Measurements from ENCODE around the gene WDR91.

DNA sequence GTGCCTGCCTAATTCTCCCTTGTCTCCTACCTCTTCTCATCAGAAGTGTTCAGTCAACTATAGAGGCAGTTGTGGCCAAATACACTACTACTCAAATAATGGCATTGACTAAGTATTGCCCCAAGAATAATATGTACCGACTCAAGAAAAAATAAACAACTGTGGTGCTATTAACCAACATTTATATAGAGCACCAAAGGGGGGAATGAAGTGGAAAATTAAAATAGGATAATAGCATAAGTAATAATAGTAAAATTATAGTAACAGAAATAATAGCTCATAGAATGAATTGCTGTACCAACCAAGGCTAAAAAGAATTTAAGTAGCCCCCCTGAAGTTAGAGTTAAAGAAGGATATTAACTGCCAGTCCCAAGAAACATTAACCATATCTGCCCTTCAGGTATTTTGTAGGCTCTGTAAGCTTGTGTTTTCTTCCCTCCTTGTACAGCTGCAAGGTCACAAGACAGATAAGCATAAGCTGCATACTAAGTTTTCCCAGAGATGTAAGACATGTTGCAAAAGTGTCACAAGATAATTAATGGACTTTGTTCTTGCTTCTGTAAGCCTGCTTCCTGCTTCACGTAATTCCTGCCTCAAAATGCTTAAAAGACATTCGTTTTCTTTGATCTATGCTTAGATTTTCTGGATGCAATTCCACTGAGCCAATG lies 29.9 kb downstream of the WDR91 start:
- TF ChIP-seq, protein P1, sequence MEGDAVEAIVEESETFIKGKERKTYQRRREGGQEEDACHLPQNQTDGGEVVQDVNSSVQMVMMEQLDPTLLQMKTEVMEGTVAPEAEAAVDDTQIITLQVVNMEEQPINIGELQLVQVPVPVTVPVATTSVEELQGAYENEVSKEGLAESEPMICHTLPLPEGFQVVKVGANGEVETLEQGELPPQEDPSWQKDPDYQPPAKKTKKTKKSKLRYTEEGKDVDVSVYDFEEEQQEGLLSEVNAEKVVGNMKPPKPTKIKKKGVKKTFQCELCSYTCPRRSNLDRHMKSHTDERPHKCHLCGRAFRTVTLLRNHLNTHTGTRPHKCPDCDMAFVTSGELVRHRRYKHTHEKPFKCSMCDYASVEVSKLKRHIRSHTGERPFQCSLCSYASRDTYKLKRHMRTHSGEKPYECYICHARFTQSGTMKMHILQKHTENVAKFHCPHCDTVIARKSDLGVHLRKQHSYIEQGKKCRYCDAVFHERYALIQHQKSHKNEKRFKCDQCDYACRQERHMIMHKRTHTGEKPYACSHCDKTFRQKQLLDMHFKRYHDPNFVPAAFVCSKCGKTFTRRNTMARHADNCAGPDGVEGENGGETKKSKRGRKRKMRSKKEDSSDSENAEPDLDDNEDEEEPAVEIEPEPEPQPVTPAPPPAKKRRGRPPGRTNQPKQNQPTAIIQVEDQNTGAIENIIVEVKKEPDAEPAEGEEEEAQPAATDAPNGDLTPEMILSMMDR (IDR thresholded peaks at IDR 0.05), result no peak
- TF ChIP-seq EZH2 (IDR thresholded peaks at IDR 0.05) (no peak), EZH2phosphoT487 (IDR thresholded peaks at IDR 0.05) (no peak)
